A204.1 (cell line): Measurements from ENCODE around the gene KDM6A.
"Not testable (repeated sequence)": the region's sequence is repeated elsewhere in the genome, so short reads cannot be mapped to it uniquely, and the experiment has no call there.

Source experiments
- FAIRE-seq: peaks from 2 replicates; lab custom pipeline; 2012; peaks lifted over from hg19 to GRCh38; lab: Jason Lieb, UNC

KDM6A gene

GRCh38 chrX:44872821-44873414 lies at the start of gene KDM6A:
Gene KDM6A, plus strand, starts transcription at chrX:44873188. Its CDS starts 364 bp downstream, at chrX:44873552.
- FAIRE-seq, result peak; percentile 90

- not testable (repeated sequence) for FAIRE-seq
These were observed 49.8 kb upstream of the KDM6A start for GRCh38 chrX:44823193-44823592.

GRCh38 chrX:44828008-44828605 lies 44.9 kb upstream of the KDM6A start:
- FAIRE-seq, result no peak

- no peak for FAIRE-seq
These were observed 43.2 kb upstream of the KDM6A start for GRCh38 chrX:44829832-44830231.

- no peak for FAIRE-seq
These were observed 30.3 kb upstream of the KDM6A start for GRCh38 chrX:44842550-44843317.

GRCh38 chrX:44843318-44843702 lies 29.7 kb upstream of the KDM6A start:
- FAIRE-seq, result no peak

- no peak for FAIRE-seq
These were observed 29.2 kb upstream of the KDM6A start, which contains the start of gene DUSP21 for GRCh38 chrX:44843753-44844152. Gene DUSP21, plus strand, starts transcription at chrX:44844021. Its CDS starts 112 bp downstream, at chrX:44844133.

- no peak for FAIRE-seq
These were observed 28.8 kb upstream of the KDM6A start for GRCh38 chrX:44844204-44844603.

GRCh38 chrX:44850891-44851290 lies 22.1 kb upstream of the KDM6A start:
- FAIRE-seq, result not testable (repeated sequence)

- FAIRE-seq, result no peak
These were observed 1.8 kb upstream of the KDM6A start for GRCh38 chrX:44871114-44871645.

- no peak for FAIRE-seq
These were observed 812 bp upstream of the KDM6A start for GRCh38 chrX:44871931-44872820.

- no peak for FAIRE-seq
These were observed 658 bp downstream of the KDM6A start for GRCh38 chrX:44873415-44874276.

- FAIRE-seq, result no peak
These were observed 1.6 kb downstream of the KDM6A start for GRCh38 chrX:44874420-44875184.

- FAIRE-seq, result no peak
These were observed 2.1 kb downstream of the KDM6A start for GRCh38 chrX:44875185-44875489.

- no peak for FAIRE-seq
These were observed 3.1 kb downstream of the KDM6A start for GRCh38 chrX:44876086-44876485.

- FAIRE-seq, result peak; percentile 62
These were observed 3.8 kb downstream of the KDM6A start for GRCh38 chrX:44876767-44877166.

- no peak for FAIRE-seq
These were observed 5.8 kb downstream of the KDM6A start for GRCh38 chrX:44878780-44879179.

GRCh38 chrX:44881549-44881948 lies 8.6 kb downstream of the KDM6A start:
- FAIRE-seq, result no peak

GRCh38 chrX:44882635-44883034 lies 9.6 kb downstream of the KDM6A start:
- FAIRE-seq, result no peak

- no peak for FAIRE-seq
These were observed 12.0 kb downstream of the KDM6A start for GRCh38 chrX:44884944-44885343.

- no peak for FAIRE-seq
These were observed 16.8 kb downstream of the KDM6A start for GRCh38 chrX:44889824-44890223.
